ENCODE data around the gene MBLAC1. TPM values are rescaled to one million over a fixed set of nuclear protein-coding genes. Genes with fewer than 3 reads are reported as not detected.

MBLAC1 gene
- total RNA-seq, 4 donors from 2014 or later = 3.1 to 8.8 (median 5.0) TPM

DNA sequence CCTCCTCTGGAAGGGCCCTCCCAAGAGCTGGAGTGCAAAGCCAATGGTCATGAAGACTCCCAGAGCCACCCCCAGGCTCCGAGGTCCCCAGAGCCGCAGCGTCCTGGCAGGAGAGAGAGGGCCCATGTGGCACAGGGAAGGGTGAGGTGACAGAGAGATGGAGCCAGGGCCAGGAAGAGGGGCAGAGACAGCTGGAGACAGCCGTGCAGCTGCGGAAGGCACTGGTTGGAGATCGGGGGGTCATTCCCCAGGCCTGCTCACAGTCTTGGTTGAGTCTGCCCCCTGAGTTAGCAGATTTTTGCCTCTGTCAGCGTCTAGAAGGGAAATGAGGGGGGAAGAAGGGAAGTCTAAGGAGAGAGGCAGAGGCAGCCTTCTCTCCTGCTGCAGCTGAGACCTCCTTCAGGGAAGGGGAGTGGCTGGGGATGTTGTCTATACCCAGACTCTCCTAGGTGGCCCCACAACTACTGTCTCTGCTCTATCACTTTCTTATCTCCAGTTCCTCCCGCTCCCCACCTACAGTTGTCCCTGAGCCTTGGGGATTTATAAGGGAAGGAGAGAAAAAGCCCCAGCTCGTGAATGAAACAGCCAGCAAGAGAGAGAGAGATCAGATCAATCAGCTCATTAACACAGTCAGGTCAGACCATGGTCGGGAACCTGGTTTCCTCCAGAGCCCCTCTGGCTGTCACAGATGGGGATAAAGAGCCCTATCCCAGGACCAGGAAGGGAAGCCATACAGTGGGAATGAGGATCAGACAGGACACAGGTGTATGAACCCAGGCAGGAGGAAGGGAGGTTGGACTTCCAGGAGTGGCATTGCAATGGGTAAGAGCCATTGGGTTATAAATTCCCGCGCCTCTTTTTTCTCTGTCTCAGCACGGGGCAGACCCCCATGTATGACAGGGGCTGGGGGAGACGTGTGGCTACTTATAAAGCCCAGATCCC is 40.5 kb downstream of the MBLAC1 start:
- Histone ChIP-seq H3K4me3 (peak overlapping the region in 3 of 4 donors; percentile 55 to 61 (median 56)), H3K27ac (replicated peaks in 1 of 4) (peak overlapping the region in 3 of 4 donors; percentile 68 to 72 (median 72)), H3K4me1 (peaks cover 13 to 45% (median 38%) of the 10 kb centered on the region in 4 donors), H3K36me3 (no peaks in the 10 kb centered on the region), H3K27me3 (peaks cover 0 to 25% (median 7%) of the 10 kb centered on the region in 4 donors), H3K9me3 (no peaks in the 10 kb centered on the region)
- no peak for DNase-seq (ENCODE audit: extremely low spot score)
- intact Hi-C loops (cut with DNase I) = no loop called here
- TF ChIP-seq, protein P1, sequence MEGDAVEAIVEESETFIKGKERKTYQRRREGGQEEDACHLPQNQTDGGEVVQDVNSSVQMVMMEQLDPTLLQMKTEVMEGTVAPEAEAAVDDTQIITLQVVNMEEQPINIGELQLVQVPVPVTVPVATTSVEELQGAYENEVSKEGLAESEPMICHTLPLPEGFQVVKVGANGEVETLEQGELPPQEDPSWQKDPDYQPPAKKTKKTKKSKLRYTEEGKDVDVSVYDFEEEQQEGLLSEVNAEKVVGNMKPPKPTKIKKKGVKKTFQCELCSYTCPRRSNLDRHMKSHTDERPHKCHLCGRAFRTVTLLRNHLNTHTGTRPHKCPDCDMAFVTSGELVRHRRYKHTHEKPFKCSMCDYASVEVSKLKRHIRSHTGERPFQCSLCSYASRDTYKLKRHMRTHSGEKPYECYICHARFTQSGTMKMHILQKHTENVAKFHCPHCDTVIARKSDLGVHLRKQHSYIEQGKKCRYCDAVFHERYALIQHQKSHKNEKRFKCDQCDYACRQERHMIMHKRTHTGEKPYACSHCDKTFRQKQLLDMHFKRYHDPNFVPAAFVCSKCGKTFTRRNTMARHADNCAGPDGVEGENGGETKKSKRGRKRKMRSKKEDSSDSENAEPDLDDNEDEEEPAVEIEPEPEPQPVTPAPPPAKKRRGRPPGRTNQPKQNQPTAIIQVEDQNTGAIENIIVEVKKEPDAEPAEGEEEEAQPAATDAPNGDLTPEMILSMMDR (IDR thresholded peaks at IDR 0.05) = no peak
- TF ChIP-seq EP300 (IDR thresholded peaks at IDR 0.05) (no peak), POLR2AphosphoS5 (IDR thresholded peaks at IDR 0.05) (no peak), POLR2A (IDR thresholded peaks at IDR 0.05; ENCODE audit: low read depth) (no peak)
- 62% methylated on average over 14 of the region's 14 CpGs for WGBS

GRCh38 chr7:100167912-100168323 is 41.2 kb downstream of the MBLAC1 start:
- H3K4me1 ChIP-seq = peaks cover 13 to 45% (median 38%) of the 10 kb centered on the region in 4 donors
- no peaks in the 10 kb centered on the region for H3K9me3 ChIP-seq
- H3K36me3 ChIP-seq = no peaks in the 10 kb centered on the region
- no peak for TF ChIP-seq POLR2AphosphoS5 (IDR thresholded peaks at IDR 0.05)
- no peak for TF ChIP-seq POLR2A (IDR thresholded peaks at IDR 0.05; ENCODE audit: low read depth)
- TF ChIP-seq, protein P1 (IDR thresholded peaks at IDR 0.05) = no peak
- TF ChIP-seq EP300 (IDR thresholded peaks at IDR 0.05) = no peak
- 5% methylated on average over 11 of the region's 11 CpGs for WGBS
- peaks cover 0 to 27% (median 7%) of the 10 kb centered on the region in 4 donors for H3K27me3 ChIP-seq
- DNase-seq (ENCODE audit: extremely low spot score) = no peak
- peak overlapping the region; percentile 45 to 61 (median 56) for H3K4me3 ChIP-seq
- intact Hi-C loops (cut with DNase I) = no loop called here
- peak overlapping the region; percentile 67 to 72 (median 70) for H3K27ac ChIP-seq (replicated peaks in 1 of 4)

GRCh38 chr7:100169147-100169850 is 42.5 kb downstream of the MBLAC1 start:
- Histone ChIP-seq H3K4me3 (peak overlapping the region in 3 of 4 donors; percentile 45 to 61 (median 55)), H3K27me3 (peaks cover 0 to 31% (median 7%) of the 10 kb centered on the region in 4 donors), H3K9me3 (no peaks in the 10 kb centered on the region), H3K27ac (replicated peaks in 1 of 4) (peak overlapping the region; percentile 67 to 72 (median 70)), H3K36me3 (no peaks in the 10 kb centered on the region), H3K4me1 (peaks cover 13 to 45% (median 38%) of the 10 kb centered on the region in 4 donors)
- intact Hi-C loops (cut with DNase I) = no loop called here
- DNase-seq (ENCODE audit: extremely low spot score) = no peak
- no peak for TF ChIP-seq POLR2A (IDR thresholded peaks at IDR 0.05; ENCODE audit: low read depth)
- TF ChIP-seq, protein P1 (IDR thresholded peaks at IDR 0.05) = no peak
- no peak for TF ChIP-seq POLR2AphosphoS5 (IDR thresholded peaks at IDR 0.05)
- TF ChIP-seq EP300 (IDR thresholded peaks at IDR 0.05) = no peak
- 92% methylated on average over 11 of the region's 11 CpGs for WGBS

DNA sequence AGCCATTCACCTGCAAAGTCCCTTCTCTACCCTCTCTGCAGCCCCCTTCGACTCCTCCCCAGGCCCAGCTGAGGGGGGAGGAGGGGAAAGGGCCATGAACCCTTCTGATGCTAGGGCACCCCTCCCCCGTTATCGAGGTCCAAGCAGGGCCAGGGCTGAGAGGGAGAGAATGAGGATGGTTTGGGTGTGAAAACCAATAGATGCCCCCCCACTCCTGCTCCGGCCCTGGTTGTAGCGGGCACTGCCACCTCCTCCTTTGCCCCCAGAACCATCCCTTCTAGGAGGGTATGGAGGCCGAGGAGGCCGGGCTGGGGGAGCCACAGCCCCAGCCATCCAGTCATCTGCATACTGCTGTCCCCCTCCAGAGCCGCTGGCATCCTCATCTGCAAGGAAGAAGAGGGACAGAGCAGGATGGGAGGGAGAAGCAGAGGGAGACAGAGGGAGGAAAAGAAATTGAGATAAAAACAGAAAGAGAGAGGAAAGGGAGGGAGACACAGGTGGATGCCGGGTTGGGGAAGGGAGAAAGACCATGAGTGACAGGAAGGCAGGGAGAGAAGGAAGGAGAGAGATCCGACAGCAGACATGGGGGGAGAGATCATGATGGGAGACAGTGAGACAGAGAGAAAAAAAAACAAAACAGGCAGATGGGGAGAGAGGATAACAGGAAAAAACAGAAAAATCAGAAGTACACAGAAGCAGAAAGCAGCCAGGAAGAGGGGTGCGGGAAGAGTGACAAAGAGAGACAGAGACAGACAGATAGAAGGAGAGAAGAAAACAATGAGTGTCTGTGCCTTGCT is 43.5 kb downstream of the MBLAC1 start:
- Histone ChIP-seq H3K36me3 (no peaks in the 10 kb centered on the region), H3K27ac (replicated peaks in 1 of 4) (no peak overlapping the region), H3K27me3 (peaks cover 0 to 31% (median 7%) of the 10 kb centered on the region in 4 donors), H3K4me1 (peaks cover 13 to 45% (median 38%) of the 10 kb centered on the region in 4 donors), H3K9me3 (no peaks in the 10 kb centered on the region), H3K4me3 (no peak overlapping the region)
- intact Hi-C loops (cut with DNase I) = no loop called here
- TF ChIP-seq, protein P1 (IDR thresholded peaks at IDR 0.05) = no peak
- TF ChIP-seq EP300 (IDR thresholded peaks at IDR 0.05) = no peak
- no peak for TF ChIP-seq POLR2A (IDR thresholded peaks at IDR 0.05; ENCODE audit: low read depth)
- no peak for TF ChIP-seq POLR2AphosphoS5 (IDR thresholded peaks at IDR 0.05)
- DNase-seq (ENCODE audit: extremely low spot score) = no peak
- 86% methylated on average over 9 of the region's 11 CpGs for WGBS
